ENCODE data around the gene TSTD2. TPM values are rescaled to one million over a fixed set of nuclear protein-coding genes. Genes with fewer than 3 reads are reported as not detected.

Gene TSTD2
- total and polyA plus RNA-seq, 10 donors = 8.1 to 31.0 (median 19.2) TPM

DNA sequence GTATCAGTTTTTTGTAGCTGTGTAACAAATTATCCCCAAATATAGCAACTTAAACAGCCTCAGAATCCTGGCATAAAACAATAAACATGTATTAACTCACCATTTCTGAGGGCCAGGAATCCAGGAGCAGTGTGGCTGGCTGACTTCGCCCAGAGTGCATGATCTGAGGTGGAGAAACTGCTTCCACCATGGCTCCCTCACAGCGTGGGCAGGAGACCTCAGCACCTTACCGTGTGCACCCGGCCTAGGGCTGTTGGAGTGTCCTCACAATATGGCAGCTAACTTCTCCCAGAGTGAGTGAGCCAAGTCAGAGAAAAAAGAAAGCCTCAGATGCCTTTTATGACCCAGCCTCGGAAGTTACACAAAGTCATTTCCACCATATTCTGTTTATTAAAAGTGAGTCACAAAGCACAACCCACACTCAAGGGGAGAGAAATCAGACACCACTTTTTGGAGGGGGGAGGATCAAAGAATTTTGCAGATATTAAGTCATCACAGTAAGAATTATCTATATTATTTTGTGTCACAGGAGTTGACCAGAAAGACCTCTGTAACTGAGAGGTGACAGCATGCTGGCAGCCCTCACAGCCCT lies 59.6 kb downstream of the TSTD2 start:
- H3K4me1 ChIP-seq = peaks cover 0 to 14% (median 4%) of the 10 kb centered on the region in 6 donors
- H3K27ac ChIP-seq = no peak overlapping the region
- H3K9me3 ChIP-seq = no peaks in the 10 kb centered on the region
- WGBS, 5 donors = 84 to 95% (median 90%) methylated on average over 5 of the region's 5 CpGs
- H3K27me3 ChIP-seq (replicated peaks in 1 of 7) = no peaks in the 10 kb centered on the region
- intact Hi-C loops (cut with DNase I; ENCODE audit: low total_unique reads) = no loop called here
- DNase-seq = peak; percentile 35
- no peaks in the 10 kb centered on the region for H3K36me3 ChIP-seq
- H3K4me3 ChIP-seq = no peak overlapping the region
- TF ChIP-seq, protein P1, sequence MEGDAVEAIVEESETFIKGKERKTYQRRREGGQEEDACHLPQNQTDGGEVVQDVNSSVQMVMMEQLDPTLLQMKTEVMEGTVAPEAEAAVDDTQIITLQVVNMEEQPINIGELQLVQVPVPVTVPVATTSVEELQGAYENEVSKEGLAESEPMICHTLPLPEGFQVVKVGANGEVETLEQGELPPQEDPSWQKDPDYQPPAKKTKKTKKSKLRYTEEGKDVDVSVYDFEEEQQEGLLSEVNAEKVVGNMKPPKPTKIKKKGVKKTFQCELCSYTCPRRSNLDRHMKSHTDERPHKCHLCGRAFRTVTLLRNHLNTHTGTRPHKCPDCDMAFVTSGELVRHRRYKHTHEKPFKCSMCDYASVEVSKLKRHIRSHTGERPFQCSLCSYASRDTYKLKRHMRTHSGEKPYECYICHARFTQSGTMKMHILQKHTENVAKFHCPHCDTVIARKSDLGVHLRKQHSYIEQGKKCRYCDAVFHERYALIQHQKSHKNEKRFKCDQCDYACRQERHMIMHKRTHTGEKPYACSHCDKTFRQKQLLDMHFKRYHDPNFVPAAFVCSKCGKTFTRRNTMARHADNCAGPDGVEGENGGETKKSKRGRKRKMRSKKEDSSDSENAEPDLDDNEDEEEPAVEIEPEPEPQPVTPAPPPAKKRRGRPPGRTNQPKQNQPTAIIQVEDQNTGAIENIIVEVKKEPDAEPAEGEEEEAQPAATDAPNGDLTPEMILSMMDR (IDR thresholded peaks at IDR 0.05 in 8 of 11, conservative IDR thresholded peaks at IDR 0.05 in 3 of 11) = no peak
- TF ChIP-seq POLR2A (IDR thresholded peaks at IDR 0.05) = no peak

DNA sequence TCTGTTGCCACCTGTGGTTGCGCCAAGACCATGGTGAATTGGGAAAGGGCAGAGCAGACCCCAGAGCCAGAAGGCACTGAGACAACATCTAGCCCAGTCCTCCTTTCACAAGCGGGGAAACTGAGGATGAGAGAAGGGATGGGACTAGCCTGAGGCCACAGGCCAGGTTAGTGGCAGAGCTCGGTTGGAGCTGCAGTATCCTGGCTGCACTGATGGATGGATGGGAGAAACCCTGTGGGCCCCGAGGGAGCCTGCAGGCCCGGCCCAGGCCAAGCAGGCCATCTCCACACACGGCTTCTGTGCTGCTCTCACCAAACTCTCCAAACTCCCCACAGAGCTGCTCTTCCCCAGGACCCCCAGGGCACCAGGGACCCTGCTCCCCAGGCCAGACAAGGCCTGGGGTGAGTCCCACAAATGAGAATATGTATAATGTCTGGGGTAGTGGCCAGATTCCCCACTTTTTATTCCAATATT lies 60.2 kb downstream of the TSTD2 start:
- H3K27ac ChIP-seq = no peak overlapping the region
- WGBS, 5 donors = 80 to 94% (median 88%) methylated on average over 5 to 6 of the region's 6 CpGs
- H3K9me3 ChIP-seq = no peaks in the 10 kb centered on the region
- intact Hi-C loops (cut with DNase I; ENCODE audit: low total_unique reads) = no loop called here
- no peak overlapping the region for H3K4me3 ChIP-seq
- H3K27me3 ChIP-seq (replicated peaks in 1 of 7) = no peaks in the 10 kb centered on the region
- no peaks in the 10 kb centered on the region for H3K36me3 ChIP-seq
- DNase-seq = peak; percentile 25
- TF ChIP-seq POLR2A (IDR thresholded peaks at IDR 0.05) = no peak
- TF ChIP-seq POLR2AphosphoS5 (IDR thresholded peaks at IDR 0.05) = no peak
- TF ChIP-seq, protein P1 (IDR thresholded peaks at IDR 0.05 in 8 of 11, conservative IDR thresholded peaks at IDR 0.05 in 3 of 11) = no peak
- peaks cover 0 to 14% (median 4%) of the 10 kb centered on the region in 6 donors for H3K4me1 ChIP-seq

DNA sequence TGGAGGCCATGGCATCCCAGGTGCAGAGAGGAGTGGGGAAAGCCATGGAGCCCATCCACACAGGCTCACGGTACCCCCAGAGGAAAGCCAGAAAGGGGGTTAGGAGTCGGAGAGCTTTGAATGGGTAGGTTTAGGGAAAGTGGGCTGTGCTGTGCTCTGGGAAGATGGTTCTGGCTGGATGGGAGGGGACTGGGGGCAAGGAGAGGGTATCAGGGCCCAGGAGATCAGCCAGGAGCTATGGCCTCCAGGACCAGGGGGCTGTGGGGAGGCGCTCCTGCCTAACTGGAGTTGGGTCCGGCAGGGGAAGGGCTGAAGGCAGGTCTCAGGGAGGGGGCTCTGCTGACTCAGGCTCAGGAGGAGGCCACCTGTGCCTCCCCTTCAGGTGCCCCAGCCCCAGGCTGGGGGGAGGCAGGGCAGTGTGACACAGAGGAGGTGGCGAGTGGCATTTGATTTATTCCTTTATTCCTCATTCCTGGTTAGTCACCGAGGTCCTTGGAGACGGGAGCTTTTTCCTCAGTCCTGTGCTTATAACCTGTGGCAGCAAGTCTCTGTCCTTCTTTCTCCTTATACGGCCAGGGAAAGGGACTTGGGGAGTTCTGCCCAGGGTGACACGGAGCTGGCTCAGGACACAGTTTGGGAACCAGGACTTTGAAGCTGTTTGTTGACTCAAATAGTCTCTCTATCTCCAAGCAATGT lies 60.8 kb downstream of the TSTD2 start:
- no peak for TF ChIP-seq POLR2A (IDR thresholded peaks at IDR 0.05)
- TF ChIP-seq POLR2AphosphoS5 (IDR thresholded peaks at IDR 0.05) = no peak
- TF ChIP-seq, protein P1 (IDR thresholded peaks at IDR 0.05 in 8 of 11, conservative IDR thresholded peaks at IDR 0.05 in 3 of 11) = no peak
- Histone ChIP-seq H3K4me3 (no peak overlapping the region), H3K27me3 (replicated peaks in 1 of 7) (no peaks in the 10 kb centered on the region), H3K4me1 (peaks cover 0 to 14% (median 4%) of the 10 kb centered on the region in 6 donors), H3K27ac (no peak overlapping the region), H3K9me3 (no peaks in the 10 kb centered on the region), H3K36me3 (no peaks in the 10 kb centered on the region)
- no peak for DNase-seq
- intact Hi-C loops (cut with DNase I; ENCODE audit: low total_unique reads) = no loop called here
- 74 to 94% (median 89%) methylated on average over 9 of the region's 9 CpGs for WGBS, 5 donors

DNA sequence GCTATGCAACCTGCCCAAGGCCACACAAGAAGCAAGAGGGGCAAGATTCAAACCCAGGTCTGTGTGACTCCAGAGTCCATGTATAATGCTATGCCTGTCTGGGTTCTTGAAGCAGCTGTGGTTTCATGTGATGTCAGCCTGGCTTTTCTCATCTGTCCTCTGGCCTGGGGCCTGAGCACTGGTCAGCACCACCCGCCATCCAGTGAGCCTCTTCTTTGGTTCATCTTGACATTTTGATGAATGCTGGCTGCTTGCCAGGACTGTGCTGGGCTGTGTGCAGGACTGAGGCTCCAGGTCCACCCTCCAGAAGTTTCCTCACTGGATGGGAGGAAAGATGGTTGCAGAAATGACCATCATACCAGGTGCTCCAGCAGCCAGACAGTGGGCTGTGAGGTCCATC lies 61.5 kb downstream of the TSTD2 start:
- H3K27ac ChIP-seq = no peak overlapping the region
- intact Hi-C loops (cut with DNase I; ENCODE audit: low total_unique reads) = no loop called here

More for the DNA sequence above, 61.5 kb downstream of the TSTD2 start:
- Histone ChIP-seq H3K4me1 (peaks cover 0 to 14% (median 4%) of the 10 kb centered on the region in 6 donors), H3K9me3 (no peaks in the 10 kb centered on the region), H3K36me3 (no peaks in the 10 kb centered on the region), H3K4me3 (no peak overlapping the region), H3K27me3 (replicated peaks in 1 of 7) (no peaks in the 10 kb centered on the region)
- 88 to 95% (median 90%) methylated on average over 1 of the region's 1 CpG for WGBS, 5 donors
- DNase-seq = no peak
- no peak for TF ChIP-seq POLR2A (IDR thresholded peaks at IDR 0.05)
- TF ChIP-seq, protein P1 (IDR thresholded peaks at IDR 0.05 in 8 of 11, conservative IDR thresholded peaks at IDR 0.05 in 3 of 11) = no peak
- TF ChIP-seq POLR2AphosphoS5 (IDR thresholded peaks at IDR 0.05) = no peak
